Endothelial cell of umbilical vein (primary cell): ENCODE results near the gene F5. TPM values are rescaled to one million over a fixed set of nuclear protein-coding genes. Genes with fewer than 3 reads are reported as not detected.

Source experiments
- BruUV-seq: library from RNA; stranded (reverse); fragments of 400-500 nt; replicated peaks from 2 replicates; lab custom pipeline; 2021; lab: Mats Ljungman, UMichigan
- CTCF ChIA-PET: fragments of 300-600, 350-600 bp; sonication (Branson Sonifier 250); formaldehyde crosslinking; loops from one replicate; lab custom pipeline; 2021; ENCODE audit warnings: antibody characterized with exemption, inconsistent platforms; lab: Charles Lee
- POLR2A ChIA-PET: fragments of 300-600, 350-600 bp; sonication (Branson Sonifier 250); formaldehyde crosslinking; loops from one replicate; lab custom pipeline; 2021; ENCODE audit warnings: antibody characterized with exemption, inconsistent platforms; lab: Charles Lee
- DNase-seq: peaks from one replicate; pipeline ENCODE4 v3.0.0-alpha.2; 2011; ENCODE audit warnings: low read depth, low spot score
- FAIRE-seq: peaks from 2 replicates; lab custom pipeline; 2011; peaks lifted over from hg19 to GRCh38; lab: Jason Lieb, UNC
- H2AFZ ChIP-seq: 2 replicates; pipeline ENCODE4 v1.6.0; 2012; ENCODE audit warnings: low read depth, low read length, control low read depth, inconsistent platforms
- H3K27ac ChIP-seq: 2 replicates; pipeline ENCODE4 v1.5.1; 2011; ENCODE audit warnings: low read depth, mild to moderate bottlenecking, control low read depth, low read length, moderate library complexity; ENCODE audit not compliant: insufficient read depth
- H3K27me3 ChIP-seq, 2 experiments: 2 replicates each; pipeline versions ENCODE4 v1.6.0 to v1.6.1; 2011; ENCODE audit warnings: low read length in 2 of 2, mixed read lengths in 1 of 2; ENCODE audit not compliant: control insufficient read depth in 2 of 2, insufficient read depth in 2 of 2
- H3K36me3 ChIP-seq, 2 experiments: 2 replicates in 1 of 2; 3 replicates in 1 of 2; pipeline ENCODE4 v1.5.1; 2011; ENCODE audit warnings: low read length in 2 of 2, mild to moderate bottlenecking in 1 of 2, moderate library complexity in 1 of 2; ENCODE audit not compliant: control insufficient read depth in 2 of 2, insufficient read depth in 2 of 2; ENCODE audit errors: extremely low read depth in 1 of 2
- H3K4me1 ChIP-seq: 3 replicates; pipeline ENCODE4 v1.5.1; 2011; ENCODE audit warnings: mild to moderate bottlenecking, low read length; ENCODE audit not compliant: control insufficient read depth, insufficient read depth; ENCODE audit errors: extremely low read depth
- H3K4me2 ChIP-seq: 2 replicates; pipeline ENCODE4 v1.6.1; 2011; ENCODE audit warnings: low read length, control low read depth, mixed read lengths; ENCODE audit not compliant: insufficient read depth
- H3K4me3 ChIP-seq, 3 experiments: fragments of 200-600 bp in 1 of 3; sonication (generic), shearing (Covaris generic) in 1 of 3; replicated peaks in 1 of 3; 2 replicates each; pipeline ENCODE4 v1.5.1; 2011 to 2016; ENCODE audit warnings: control low read depth in 3 of 3, low read length in 3 of 3, mild to moderate bottlenecking in 2 of 3, inconsistent platforms in 1 of 3, low read depth in 1 of 3, moderate library complexity in 1 of 3; ENCODE audit not compliant: insufficient read depth in 1 of 3
- H3K79me2 ChIP-seq: 2 replicates; pipeline ENCODE4 v1.6.0; 2012; ENCODE audit warnings: low read length, inconsistent platforms; ENCODE audit not compliant: control insufficient read depth, insufficient read depth
- H3K9ac ChIP-seq: replicated peaks from 2 replicates; pipeline ENCODE3; 2011; ENCODE audit warnings: low read length, control low read depth; ENCODE audit not compliant: insufficient read depth; ENCODE audit errors: extremely low read depth
- H3K9me1 ChIP-seq: replicated peaks from 3 replicates; pipeline ENCODE4 v1.6.0; 2011; ENCODE audit warnings: mild to moderate bottlenecking, low read length; ENCODE audit not compliant: control insufficient read depth, insufficient read depth; ENCODE audit errors: extremely low read depth
- H3K9me3 ChIP-seq: replicated peaks from 2 replicates; pipeline ENCODE4 v1.5.1; 2012; ENCODE audit warnings: low read length, inconsistent platforms; ENCODE audit not compliant: control insufficient read depth, insufficient read depth
- H4K20me1 ChIP-seq: replicated peaks from 2 replicates; pipeline ENCODE3; 2011; ENCODE audit warnings: mild to moderate bottlenecking, low read length; ENCODE audit not compliant: control insufficient read depth, insufficient read depth; ENCODE audit errors: extremely low read depth
- FOS ChIP-seq: IDR thresholded peaks from 2 replicates; pipeline ENCODE4 v1.6.1; 2011; ENCODE audit warnings: mild to moderate bottlenecking, low read length, moderate library complexity, borderline replicate concordance; ENCODE audit not compliant: insufficient read depth
- POLR2AphosphoS5 ChIP-seq: IDR thresholded peaks from 2 replicates; pipeline ENCODE4 v1.6.1; 2012; ENCODE audit warnings: low read depth, mild to moderate bottlenecking, control low read depth, low read length, moderate library complexity; ENCODE audit not compliant: insufficient read depth
- dilution Hi-C: fragments of 300-500 bp; cut with MboI; formaldehyde crosslinking; loops from one replicate; pipeline ENCODE4 v1.15.0; 2019; ENCODE audit warnings: low sequenced_read_pairs; ENCODE audit not compliant: extremely low pct_ligation_motif_present
- intact Hi-C: fragments of 100-400 bp; cut with micrococcal nuclease; formaldehyde crosslinking; loops from one replicate; pipeline ENCODE4 v1.10.0; 2022
- polyA plus RNA-seq, 4 experiments: library from polyadenylated mRNA; depleted of rRNA in 3 of 4; stranded (reverse) in 3 of 4; unstranded in 1 of 4; fragments of >200 nt; gene quantifications; 2 replicates each; pipeline versions ENCODE4 v1.2.1 to v1.2.3, GENCODE V29; 2011 to 2012; ENCODE audit warnings: missing spikeins in 1 of 4
- total RNA-seq: library from RNA; stranded (reverse); gene quantifications from 2 replicates; pipeline ENCODE4 v1.2.3, GENCODE V29; 2021
- TF ChIP-seq, protein P1 (sequence below), 2 donors: IDR thresholded peaks; 1 replicate in 1 of 2; 2 replicates in 1 of 2; pipeline ENCODE4 v1.5.1; 2011; ENCODE audit warnings: low read length in 2 of 2, mild to moderate bottlenecking in 2 of 2, moderate library complexity in 2 of 2, control low read depth in 1 of 2, inconsistent platforms in 1 of 2, low read depth in 1 of 2; ENCODE audit not compliant: insufficient read depth in 1 of 2; ENCODE audit errors: extremely low read depth in 1 of 2

The F5 gene
- total and polyA plus RNA-seq, 2 donors (not counting 3 experiments of a cell fraction or from before 2014, with no cell fraction given), result not detected

DNA sequence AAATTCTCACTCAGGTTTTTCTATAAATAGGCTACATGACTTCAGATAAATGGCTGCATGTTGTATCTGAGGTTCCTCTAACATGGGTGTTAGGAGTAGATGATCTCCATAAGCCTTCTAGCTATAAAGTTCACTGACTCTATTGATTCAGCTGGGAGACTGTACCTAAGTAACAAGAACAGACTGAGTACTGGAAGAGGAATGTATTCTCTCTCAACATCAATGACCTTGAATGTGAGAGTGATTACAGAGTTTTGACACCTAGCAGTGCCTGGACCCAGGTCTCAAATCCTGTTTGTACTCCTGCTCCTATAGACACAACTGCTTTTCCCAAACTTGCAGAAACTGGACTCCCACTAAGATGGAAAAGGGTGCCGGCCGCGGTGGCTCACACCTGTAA lies 91.9 kb downstream of the F5 start:
- FAIRE-seq (no peak), DNase-seq (no peak)
- no peak for TF ChIP-seq FOS
- TF ChIP-seq POLR2AphosphoS5, result no peak
- Histone ChIP-seq H3K36me3 (no peaks in the 10 kb centered on the region), H3K4me1 (no peaks in the 10 kb centered on the region), H3K79me2 (no peaks in the 10 kb centered on the region), H3K27me3 (no peaks in the 10 kb centered on the region), H3K4me3 (no peak overlapping the region), H3K9ac (no peak overlapping the region), H3K27ac (no peak overlapping the region), H4K20me1 (no peaks in the 10 kb centered on the region), H3K4me2 (no peak overlapping the region), H3K9me1 (no peaks in the 10 kb centered on the region), H3K9me3 (no peaks in the 10 kb centered on the region), H2AFZ (no peak overlapping the region)
- no TSS peak for BruUV-seq
- intact Hi-C loops, result no loop called here
- dilution Hi-C loops, result no loop called here
- POLR2A ChIA-PET, result no interaction called here
- CTCF ChIA-PET, result interaction anchor here (0.6 to 1.2 kb wide), 2 partner anchors 12 to 156 kb away, joined by 3 to 4 read pairs; no protein-coding TSS in a partner anchor

DNA sequence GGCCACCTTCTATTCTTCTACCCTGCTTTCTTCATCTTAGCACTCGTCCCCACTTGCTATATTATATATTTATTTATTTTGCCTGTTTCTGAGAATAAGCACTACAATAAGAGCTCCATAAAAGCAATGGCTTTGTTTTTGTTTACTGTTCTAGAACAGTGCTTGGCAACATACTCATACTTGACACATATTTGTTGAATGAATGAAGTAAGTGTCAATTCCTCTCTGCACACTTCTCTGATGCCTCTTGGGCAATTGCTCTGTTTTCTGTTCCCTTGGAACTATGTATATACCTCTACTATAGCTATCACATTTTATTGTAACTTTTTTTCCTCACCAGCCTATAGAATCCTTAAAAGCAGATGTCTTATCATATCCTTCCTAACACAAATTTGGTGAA lies 93.0 kb downstream of the F5 start:
- TF ChIP-seq, protein P1, sequence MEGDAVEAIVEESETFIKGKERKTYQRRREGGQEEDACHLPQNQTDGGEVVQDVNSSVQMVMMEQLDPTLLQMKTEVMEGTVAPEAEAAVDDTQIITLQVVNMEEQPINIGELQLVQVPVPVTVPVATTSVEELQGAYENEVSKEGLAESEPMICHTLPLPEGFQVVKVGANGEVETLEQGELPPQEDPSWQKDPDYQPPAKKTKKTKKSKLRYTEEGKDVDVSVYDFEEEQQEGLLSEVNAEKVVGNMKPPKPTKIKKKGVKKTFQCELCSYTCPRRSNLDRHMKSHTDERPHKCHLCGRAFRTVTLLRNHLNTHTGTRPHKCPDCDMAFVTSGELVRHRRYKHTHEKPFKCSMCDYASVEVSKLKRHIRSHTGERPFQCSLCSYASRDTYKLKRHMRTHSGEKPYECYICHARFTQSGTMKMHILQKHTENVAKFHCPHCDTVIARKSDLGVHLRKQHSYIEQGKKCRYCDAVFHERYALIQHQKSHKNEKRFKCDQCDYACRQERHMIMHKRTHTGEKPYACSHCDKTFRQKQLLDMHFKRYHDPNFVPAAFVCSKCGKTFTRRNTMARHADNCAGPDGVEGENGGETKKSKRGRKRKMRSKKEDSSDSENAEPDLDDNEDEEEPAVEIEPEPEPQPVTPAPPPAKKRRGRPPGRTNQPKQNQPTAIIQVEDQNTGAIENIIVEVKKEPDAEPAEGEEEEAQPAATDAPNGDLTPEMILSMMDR (IDR thresholded peaks at IDR 0.05; ENCODE audit: extremely low read depth in 1 of 2, insufficient read depth in 1 of 2, low read depth in 1 of 2, low read length in 2 of 2), result no peak
- DNase-seq (no peak), FAIRE-seq (no peak)
- intact Hi-C loops (no loop called here), dilution Hi-C loops (no loop called here)
- H3K9me3 ChIP-seq, result no peaks in the 10 kb centered on the region
- ChIA-PET CTCF (no interaction called here), POLR2A (no interaction called here)
- H4K20me1 ChIP-seq, result no peaks in the 10 kb centered on the region
- no peak overlapping the region for H3K27ac ChIP-seq
- H3K4me1 ChIP-seq, result no peaks in the 10 kb centered on the region
- H3K4me2 ChIP-seq, result no peak overlapping the region
- H3K36me3 ChIP-seq, result no peaks in the 10 kb centered on the region
- H3K4me3 ChIP-seq, result no peak overlapping the region
- H3K79me2 ChIP-seq, result no peaks in the 10 kb centered on the region
- H2AFZ ChIP-seq, result no peak overlapping the region
- H3K27me3 ChIP-seq, result no peaks in the 10 kb centered on the region
- no TSS peak for BruUV-seq
- no peak overlapping the region for H3K9ac ChIP-seq
- no peaks in the 10 kb centered on the region for H3K9me1 ChIP-seq
